Gastrocnemius medialis (tissue), 4 donors: ENCODE measurements around the gene LEFTY1. TPM values are rescaled to one million over a fixed set of nuclear protein-coding genes. Genes with fewer than 3 reads are reported as not detected.

ENCODE experiments used
- ATAC-seq, 2 donors: fragments of 150-250 bp; one replicate each; pipeline ENCODE4 v1.9.1; 2016
- DNase-seq, 2 donors: peaks; one replicate each; pipeline ENCODE4 v3.0.0-alpha.2; 2019
- H3K27ac ChIP-seq, 4 donors: fragments of 200-600 bp; sonication (generic); 1 replicate in 1 of 4; 2 replicates in 3 of 4; pipeline ENCODE4 v1.5.1; 2016 to 2018; ENCODE audit warnings: mild to moderate bottlenecking in 2 of 4, moderate library complexity in 1 of 4
- H3K27me3 ChIP-seq, 3 donors: fragments of 200-600 bp; sonication (generic) in 2 of 3; 1 replicate in 1 of 3; 2 replicates in 2 of 3; pipeline versions ENCODE4 v1.5.1 to v1.6.0; 2016 to 2019; ENCODE audit warnings: mild to moderate bottlenecking in 1 of 3, moderate library complexity in 1 of 3
- H3K36me3 ChIP-seq, 2 donors: fragments of 200-600 bp; sonication (generic) in 1 of 2; one replicate each; pipeline ENCODE4 v1.5.1; 2017 to 2018
- H3K4me1 ChIP-seq, 2 donors: fragments of 200-600 bp; sonication (generic) in 1 of 2; one replicate each; pipeline ENCODE4 v1.5.1; 2016 to 2017; ENCODE audit warnings: mild to moderate bottlenecking in 2 of 2
- H3K4me3 ChIP-seq, 4 donors: fragments of 200-600 bp; sonication (generic) in 3 of 4; 1 replicate in 1 of 4; 2 replicates in 3 of 4; pipeline ENCODE4 v1.5.1; 2016 to 2019; ENCODE audit warnings: mild to moderate bottlenecking in 2 of 4
- H3K9me3 ChIP-seq, 3 donors: fragments of 200-600 bp; sonication (generic) in 2 of 3; 1 replicate in 1 of 3; 2 replicates in 2 of 3; pipeline ENCODE4 v1.5.1; 2016 to 2019
- POLR2A ChIP-seq, 2 donors: fragments of 450-650 bp; IDR thresholded peaks; one replicate each; pipeline ENCODE4 v1.6.1; 2017; ENCODE audit warnings: antibody characterized with exemption in 2 of 2, mild to moderate bottlenecking in 2 of 2, moderate library complexity in 2 of 2
- in situ Hi-C, 4 donors: fragments of 200-750 bp; cut with MboI; loops; one replicate each; pipeline versions ENCODE4 v1.15.0 to v1.8.0; 2017; ENCODE audit warnings: low sequenced_read_pairs in 4 of 4
- intact Hi-C: fragments of 100-400 bp; cut with DNase I; formaldehyde crosslinking; loops from one replicate; pipeline ENCODE4 v1.15.1; 2023; ENCODE audit warnings: low total_unique reads
- total RNA-seq, 4 donors: library from RNA; depleted of rRNA; stranded (reverse); fragments of >200 nt; gene quantifications; one replicate each; pipeline versions ENCODE4 v1.1.0 to v1.2.3, GENCODE V29; 2016
- TF ChIP-seq, protein P1 (sequence below), 5 experiments: fragments of 450-650 bp in 3 of 5; fragments of 200-600 bp in 2 of 5; sonication (generic) in 2 of 5; IDR thresholded peaks in 4 of 5; conservative IDR thresholded peaks in 1 of 5; 1 replicate in 4 of 5; 2 replicates in 1 of 5; pipeline ENCODE4 v1.5.1; 2016 to 2019; ENCODE audit warnings: antibody characterized with exemption in 5 of 5, mild to moderate bottlenecking in 3 of 5, moderate library complexity in 3 of 5

Gene LEFTY1
- total RNA-seq, 4 donors from 2014 or later: 0.97 TPM; not detected in 3

DNA sequence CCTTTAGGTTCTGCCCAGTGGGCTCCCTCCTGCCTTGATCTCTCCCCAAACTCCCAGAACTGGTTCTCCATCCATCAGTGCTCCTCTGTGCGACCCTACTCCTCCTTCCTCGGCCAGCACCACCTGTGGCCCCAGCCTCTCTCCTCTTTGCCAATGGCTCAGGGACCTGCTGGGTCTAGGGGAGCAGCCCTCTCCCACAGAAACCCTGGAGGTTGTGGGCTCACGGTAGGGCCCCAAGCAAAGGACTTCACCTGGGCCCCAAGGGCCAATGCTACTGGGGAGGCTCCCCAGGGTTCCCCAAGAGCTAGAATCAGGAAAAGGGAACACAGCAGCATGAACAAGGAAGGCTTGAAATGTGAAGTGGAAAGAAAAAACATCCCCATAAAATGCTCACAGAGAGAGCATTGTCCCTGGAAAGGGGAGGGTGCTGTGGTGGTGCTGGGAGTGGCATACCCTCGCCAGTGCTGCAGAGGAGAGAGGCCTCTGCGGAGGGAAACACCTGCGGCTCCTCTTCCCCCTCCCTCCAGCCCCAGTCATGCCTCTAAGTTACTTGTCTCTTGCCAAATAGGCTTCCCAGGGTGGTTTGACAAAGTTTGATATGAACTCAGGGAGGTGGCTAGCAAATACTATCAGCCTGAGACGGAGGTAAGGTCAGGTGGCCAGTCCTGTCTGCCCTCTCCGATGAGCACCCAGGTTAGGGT is 9.3 kb downstream of the LEFTY1 start:
- in situ Hi-C loops: no loop called here
- no peak for TF ChIP-seq POLR2A (IDR thresholded peaks at IDR 0.05)
- TF ChIP-seq, protein P1, sequence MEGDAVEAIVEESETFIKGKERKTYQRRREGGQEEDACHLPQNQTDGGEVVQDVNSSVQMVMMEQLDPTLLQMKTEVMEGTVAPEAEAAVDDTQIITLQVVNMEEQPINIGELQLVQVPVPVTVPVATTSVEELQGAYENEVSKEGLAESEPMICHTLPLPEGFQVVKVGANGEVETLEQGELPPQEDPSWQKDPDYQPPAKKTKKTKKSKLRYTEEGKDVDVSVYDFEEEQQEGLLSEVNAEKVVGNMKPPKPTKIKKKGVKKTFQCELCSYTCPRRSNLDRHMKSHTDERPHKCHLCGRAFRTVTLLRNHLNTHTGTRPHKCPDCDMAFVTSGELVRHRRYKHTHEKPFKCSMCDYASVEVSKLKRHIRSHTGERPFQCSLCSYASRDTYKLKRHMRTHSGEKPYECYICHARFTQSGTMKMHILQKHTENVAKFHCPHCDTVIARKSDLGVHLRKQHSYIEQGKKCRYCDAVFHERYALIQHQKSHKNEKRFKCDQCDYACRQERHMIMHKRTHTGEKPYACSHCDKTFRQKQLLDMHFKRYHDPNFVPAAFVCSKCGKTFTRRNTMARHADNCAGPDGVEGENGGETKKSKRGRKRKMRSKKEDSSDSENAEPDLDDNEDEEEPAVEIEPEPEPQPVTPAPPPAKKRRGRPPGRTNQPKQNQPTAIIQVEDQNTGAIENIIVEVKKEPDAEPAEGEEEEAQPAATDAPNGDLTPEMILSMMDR (IDR thresholded peaks at IDR 0.05 in 4 of 5, conservative IDR thresholded peaks at IDR 0.05 in 1 of 5): no peak
- H3K9me3 ChIP-seq: no peaks in the 10 kb centered on the region
- no peak overlapping the region for H3K4me3 ChIP-seq
- DNase-seq: peak in 1 of 2 donors; percentile 10
- ATAC-seq: no peak
- no peaks in the 10 kb centered on the region for H3K27me3 ChIP-seq
- H3K4me1 ChIP-seq: peaks cover 54 to 55% of the 10 kb centered on the region in 2 donors
- peak overlapping the region; percentile 86 to 98 (median 89) for H3K27ac ChIP-seq
- intact Hi-C loops: loop anchor here (2.0 to 10.0 kb wide), 7 partner anchors 33 to 227 kb away; partner anchors contain the start of genes ENAH, H3-3A, PYCR2 and SDE2
- peaks cover 0 to 8% of the 10 kb centered on the region in 2 donors for H3K36me3 ChIP-seq

DNA sequence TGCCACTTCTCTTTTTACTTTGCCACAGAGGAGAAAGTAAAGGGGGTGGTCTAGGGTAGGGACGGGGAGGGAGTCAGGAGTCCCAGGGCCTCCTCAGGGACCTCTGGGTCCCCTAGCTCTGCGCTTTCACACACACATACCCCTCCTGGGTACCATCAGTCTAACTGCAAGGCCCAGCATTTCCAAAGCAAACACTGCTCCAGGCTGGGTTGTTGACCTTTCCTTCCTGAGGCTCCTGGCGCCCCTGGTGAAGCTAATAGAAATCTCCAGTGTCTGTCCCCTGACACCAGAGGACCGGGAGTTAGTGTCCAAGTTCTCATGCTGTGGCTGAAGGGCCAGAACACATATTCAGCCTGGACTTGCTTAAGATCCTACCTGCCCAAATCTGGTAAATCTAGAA is 10.7 kb downstream of the LEFTY1 start:
- H3K27me3 ChIP-seq: no peaks in the 10 kb centered on the region
- H3K4me3 ChIP-seq: no peak overlapping the region
- H3K4me1 ChIP-seq: peaks cover 52 to 55% of the 10 kb centered on the region in 2 donors
- TF ChIP-seq, protein P1 (IDR thresholded peaks at IDR 0.05 in 4 of 5, conservative IDR thresholded peaks at IDR 0.05 in 1 of 5): no peak
- TF ChIP-seq POLR2A (IDR thresholded peaks at IDR 0.05): no peak
- DNase-seq (peak in 1 of 2 donors; percentile 14), ATAC-seq (no peak)
- peaks cover 0 to 22% of the 10 kb centered on the region in 2 donors for H3K36me3 ChIP-seq
- no peaks in the 10 kb centered on the region for H3K9me3 ChIP-seq
- in situ Hi-C loops (no loop called here), intact Hi-C loops (loop anchor here (5.0 kb wide), 3 partner anchors 34 to 226 kb away; partner anchors contain the start of gene ENAH)
- peak overlapping the region; percentile 86 to 98 (median 89) for H3K27ac ChIP-seq

- DNase-seq (peak; percentile 53 to 87), ATAC-seq (peak; percentile 34 to 64)
- in situ Hi-C loops (no loop called here), intact Hi-C loops (loop anchor here (5.0 kb wide), 3 partner anchors 35 to 225 kb away; partner anchors contain the start of gene ENAH)
- H3K27me3 ChIP-seq: no peaks in the 10 kb centered on the region
- TF ChIP-seq, protein P1 (IDR thresholded peaks at IDR 0.05 in 4 of 5, conservative IDR thresholded peaks at IDR 0.05 in 1 of 5): peak; percentile 26 to 70 (median 44)
- no peak for TF ChIP-seq POLR2A (IDR thresholded peaks at IDR 0.05)
- H3K27ac ChIP-seq: peak overlapping the region; percentile 86 to 98 (median 89)
- H3K36me3 ChIP-seq: peaks cover 0 to 25% of the 10 kb centered on the region in 2 donors
- no peak overlapping the region for H3K4me3 ChIP-seq
- no peaks in the 10 kb centered on the region for H3K9me3 ChIP-seq
- peaks cover 49 to 55% of the 10 kb centered on the region in 2 donors for H3K4me1 ChIP-seq
These were observed 11.4 kb downstream of the LEFTY1 start for GRCh38 chr1:225877580-225877979.

GRCh38 chr1:225876900-225877510 is 11.9 kb downstream of the LEFTY1 start:
- in situ Hi-C loops (no loop called here), intact Hi-C loops (loop anchor here (5.0 kb wide), 3 partner anchors 35 to 225 kb away; partner anchors contain the start of gene ENAH)
- DNase-seq (no peak), ATAC-seq (no peak)
- no peaks in the 10 kb centered on the region for H3K9me3 ChIP-seq
- H3K27me3 ChIP-seq: no peaks in the 10 kb centered on the region
- no peak overlapping the region for H3K4me3 ChIP-seq
- peaks cover 49 to 55% of the 10 kb centered on the region in 2 donors for H3K4me1 ChIP-seq
- H3K27ac ChIP-seq: peak overlapping the region; percentile 86 to 98 (median 89)
- TF ChIP-seq, protein P1 (IDR thresholded peaks at IDR 0.05 in 4 of 5, conservative IDR thresholded peaks at IDR 0.05 in 1 of 5): no peak
- no peak for TF ChIP-seq POLR2A (IDR thresholded peaks at IDR 0.05)
- peaks cover 0 to 25% of the 10 kb centered on the region in 2 donors for H3K36me3 ChIP-seq
